GM19395 (cell line): ENCODE measurements around the gene AP1AR.

Source experiments
- ATAC-seq: cut with Tn5 transposase; IDR thresholded peaks from one replicate; pipeline ENCODE4 v1.9.1; 2021; ENCODE audit warnings: mild to moderate bottlenecking, moderate library complexity; ENCODE audit not compliant: unreplicated experiment

The AP1AR gene

DNA sequence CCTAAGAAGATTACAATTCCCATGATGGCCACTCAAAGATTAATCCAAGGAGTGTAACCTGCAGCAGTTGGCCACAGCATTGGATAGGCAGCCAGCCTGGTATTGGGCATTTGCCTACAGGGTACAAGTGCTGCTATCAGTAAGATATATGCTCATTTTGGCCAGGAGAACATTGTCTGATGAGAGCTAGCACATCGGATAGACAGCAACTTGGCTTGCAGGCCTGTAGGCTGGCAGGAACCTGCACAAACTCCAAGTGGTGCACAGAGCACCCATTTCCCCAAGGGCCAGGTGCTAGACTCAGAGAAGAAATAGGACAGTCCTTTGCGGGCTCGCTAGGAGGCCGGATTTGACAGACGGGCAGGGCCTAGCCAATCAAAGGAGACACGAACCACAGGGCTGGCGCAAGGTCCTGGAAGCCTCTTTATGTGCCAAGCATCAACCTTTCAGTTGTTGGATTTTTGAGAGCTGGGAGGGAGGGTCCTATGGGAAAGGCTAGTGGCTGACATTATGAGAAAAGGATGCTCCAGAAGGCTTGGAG lies 11.7 kb upstream of the AP1AR start:
- no peak for ATAC-seq

DNA sequence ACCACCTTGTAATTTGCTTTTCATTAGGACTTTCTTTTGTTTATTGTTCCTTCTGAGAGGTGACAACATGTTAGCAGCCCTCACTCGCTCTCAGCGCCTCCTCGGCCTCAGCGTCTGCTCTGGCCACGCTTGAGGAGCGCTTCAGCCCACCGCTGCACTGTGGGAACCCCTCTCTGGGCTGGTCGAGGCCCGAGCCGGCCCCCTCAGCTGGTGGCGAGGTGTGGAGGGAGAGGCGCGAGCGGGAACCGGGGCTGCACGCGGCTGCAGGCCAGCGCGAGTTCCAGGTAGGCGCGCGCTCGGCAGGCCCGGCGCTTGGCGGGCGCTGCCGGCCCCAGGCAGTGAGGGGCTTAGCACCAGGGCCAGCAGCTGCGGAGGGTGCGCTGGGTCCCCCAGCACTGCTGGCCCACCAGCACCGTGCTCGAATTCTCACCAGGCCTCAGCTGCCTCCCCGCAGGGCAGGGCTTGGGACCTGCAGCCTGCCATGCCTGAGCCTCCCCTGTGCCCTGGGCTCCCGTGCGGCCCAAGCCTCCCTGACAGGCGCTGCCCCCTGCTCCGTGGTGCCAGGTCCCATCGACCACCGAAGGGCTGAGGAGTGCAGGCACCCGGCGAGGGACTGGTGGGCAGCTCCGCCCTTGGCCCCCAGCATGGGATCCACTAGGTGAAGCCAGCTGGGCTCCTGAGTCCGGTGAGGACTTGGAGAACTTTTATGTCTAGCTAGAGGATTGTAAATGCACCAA lies 9.2 kb upstream of the AP1AR start:
- ATAC-seq, result no peak

DNA sequence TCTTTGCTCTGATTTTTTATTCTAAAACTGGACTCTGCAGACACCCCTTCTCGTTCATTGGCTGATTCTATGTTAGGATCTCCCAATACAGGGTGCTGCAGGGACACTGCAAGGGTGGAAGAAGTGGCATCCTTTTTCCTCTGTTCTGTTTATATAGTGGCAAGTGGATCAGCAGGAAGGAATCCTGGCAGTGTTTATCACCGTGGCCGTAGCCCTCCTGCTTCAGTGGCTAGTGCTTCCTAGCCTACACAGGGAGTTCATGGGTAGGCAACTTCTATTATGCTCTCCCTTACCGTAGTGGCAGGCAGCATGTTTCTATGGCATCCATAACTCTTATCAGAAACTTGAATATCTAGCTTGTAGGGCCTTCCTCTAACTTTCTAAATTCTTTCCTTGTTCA lies 6.4 kb upstream of the AP1AR start:
- ATAC-seq, result no peak

DNA sequence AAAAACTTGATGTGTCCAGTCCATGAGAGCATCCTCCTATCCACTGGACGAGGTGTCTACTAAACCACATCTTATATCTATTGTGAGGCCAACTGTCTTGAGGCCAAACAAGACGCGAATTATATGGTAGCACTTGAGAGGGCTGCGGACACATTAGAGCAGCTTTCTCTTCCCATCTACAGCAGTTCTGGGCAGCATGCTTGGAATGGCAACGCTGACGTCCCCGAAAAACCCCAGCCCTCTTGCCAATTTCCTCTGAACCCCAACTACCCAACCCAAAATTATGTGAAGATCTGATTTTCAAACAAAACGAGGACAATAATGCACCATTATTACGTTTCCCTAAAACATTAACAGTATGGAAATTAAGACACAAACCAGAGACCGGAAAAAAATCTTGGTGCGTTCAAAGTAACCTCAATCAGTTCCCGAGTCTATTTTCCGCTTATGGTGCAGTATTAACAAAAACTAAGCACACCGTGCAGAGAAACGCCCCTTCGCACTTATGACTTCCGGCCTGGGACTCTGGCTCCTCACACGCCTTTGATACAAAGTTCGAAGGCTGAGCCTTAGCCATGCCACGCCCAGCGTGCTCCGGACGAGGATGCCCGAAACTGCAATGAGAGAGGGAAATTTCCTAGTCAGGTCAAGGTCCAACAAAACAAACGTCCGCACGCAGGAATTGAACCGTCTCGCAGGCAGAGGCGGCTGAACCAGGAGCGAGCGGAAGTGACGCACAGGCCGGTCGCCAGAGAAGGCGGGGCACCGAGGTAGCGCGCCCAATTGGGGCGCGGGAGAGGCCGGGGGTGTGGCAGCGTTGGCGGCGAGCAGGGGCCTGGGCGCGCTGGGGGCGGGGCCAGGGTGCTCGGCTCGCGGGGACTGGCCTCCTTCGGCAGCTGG lies 458 bp upstream of the AP1AR start:
- peak; percentile 88 for ATAC-seq

DNA sequence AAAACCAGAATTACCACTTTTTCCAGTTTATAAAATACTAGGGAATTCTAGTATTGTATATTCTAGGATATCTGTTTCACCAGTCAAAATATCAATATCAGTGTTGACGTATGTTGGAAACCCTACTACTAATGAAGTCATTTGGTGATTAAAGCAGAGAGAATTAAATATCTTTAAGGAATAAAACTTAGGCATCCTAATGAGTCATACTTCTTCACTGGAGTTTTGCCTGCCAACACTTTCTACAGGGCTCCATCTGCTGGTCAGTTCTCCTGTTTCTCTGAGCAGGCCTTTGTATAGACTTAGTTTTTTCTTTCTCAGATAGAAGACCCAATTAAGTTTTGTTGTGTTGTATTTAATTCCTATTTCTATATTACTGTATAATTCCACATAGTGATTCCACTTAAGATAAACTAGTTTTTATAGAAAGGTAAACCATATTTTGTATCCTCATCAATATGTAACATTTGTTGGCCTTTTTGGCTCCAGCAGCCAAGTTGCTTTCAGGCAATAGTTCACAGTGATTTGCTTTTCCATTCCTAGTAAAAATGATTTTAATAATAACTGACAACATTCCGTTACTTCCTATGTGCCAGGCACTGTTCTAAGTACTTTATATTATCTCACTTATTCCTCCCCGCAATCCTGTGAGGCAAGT lies 3.5 kb downstream of the AP1AR start:
- no peak for ATAC-seq

DNA sequence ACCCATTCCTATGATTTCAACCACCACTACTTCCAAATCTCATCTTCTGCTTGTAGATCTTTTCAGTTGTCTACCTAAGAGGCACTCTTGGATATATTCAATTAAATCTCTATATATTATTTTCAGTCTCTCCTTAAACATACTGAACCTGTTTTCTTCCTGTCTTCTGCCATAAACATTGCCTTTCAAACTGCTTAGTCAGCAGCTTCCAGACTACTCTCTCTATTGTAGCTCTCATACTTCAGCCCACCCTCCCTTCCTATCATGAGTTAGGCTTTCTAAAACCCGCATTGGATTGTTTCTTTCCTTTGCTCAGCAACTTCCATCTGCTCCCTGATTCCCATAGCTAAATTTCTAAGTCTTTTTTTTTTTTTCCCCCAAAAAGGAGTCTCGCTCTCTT lies 4.5 kb downstream of the AP1AR start:
- no peak for ATAC-seq

DNA sequence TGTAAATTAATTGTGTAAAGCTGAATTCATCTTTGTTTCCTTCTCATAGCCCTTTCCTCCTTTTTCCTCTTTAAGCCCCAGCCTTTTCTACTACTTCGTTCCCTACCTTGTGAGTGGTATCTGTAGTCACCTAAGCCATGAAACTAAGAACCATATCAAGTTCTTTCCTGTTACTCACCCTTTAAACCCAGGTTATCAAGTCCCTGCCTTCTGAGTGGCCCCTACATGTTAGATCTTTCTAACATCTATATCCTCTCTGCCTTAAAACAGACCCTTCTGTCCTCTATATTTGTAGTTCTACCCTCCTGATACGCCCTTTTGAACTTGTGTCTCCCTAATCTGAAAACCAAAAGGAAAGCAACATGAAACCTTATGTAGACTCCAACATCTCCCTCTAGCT lies 7.2 kb downstream of the AP1AR start:
- no peak for ATAC-seq

DNA sequence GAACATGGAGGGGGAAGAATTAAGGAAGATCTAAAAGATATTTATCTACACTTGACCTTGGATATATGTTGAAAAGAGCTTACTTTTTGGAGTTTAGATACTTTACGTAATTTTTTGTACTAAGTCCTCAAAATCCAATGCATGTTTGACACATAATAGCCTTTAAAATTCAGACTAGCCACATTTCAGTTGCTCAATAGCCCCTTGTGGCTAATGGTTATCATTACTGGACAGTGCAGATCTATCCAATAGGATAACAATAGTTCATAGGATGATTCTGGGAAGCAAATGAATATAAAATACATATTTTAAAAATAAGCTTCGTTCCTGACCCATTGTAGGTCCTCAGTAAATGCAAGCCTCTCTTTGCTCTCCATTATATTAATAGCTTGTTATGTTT lies 13.8 kb downstream of the AP1AR start:
- no peak for ATAC-seq

DNA sequence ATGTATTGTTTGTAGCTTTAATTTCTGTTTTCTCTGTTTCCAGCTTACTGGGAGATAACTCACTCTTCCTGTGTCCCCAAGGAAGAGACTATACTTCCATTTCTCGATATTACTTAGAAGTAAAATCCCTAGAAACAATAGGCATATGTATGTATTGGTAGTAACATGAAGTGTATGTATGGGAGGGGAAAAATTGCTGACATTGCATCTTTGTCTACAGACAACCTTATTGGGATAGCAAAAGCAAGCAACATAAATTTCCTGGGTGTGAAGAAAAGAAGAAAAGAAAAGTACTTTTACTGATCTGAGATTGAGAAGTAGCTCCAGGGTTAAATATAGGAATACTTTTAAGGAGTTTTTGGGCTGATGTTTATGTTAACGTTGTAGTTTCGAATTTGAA lies 15.4 kb downstream of the AP1AR start:
- ATAC-seq, result no peak

DNA sequence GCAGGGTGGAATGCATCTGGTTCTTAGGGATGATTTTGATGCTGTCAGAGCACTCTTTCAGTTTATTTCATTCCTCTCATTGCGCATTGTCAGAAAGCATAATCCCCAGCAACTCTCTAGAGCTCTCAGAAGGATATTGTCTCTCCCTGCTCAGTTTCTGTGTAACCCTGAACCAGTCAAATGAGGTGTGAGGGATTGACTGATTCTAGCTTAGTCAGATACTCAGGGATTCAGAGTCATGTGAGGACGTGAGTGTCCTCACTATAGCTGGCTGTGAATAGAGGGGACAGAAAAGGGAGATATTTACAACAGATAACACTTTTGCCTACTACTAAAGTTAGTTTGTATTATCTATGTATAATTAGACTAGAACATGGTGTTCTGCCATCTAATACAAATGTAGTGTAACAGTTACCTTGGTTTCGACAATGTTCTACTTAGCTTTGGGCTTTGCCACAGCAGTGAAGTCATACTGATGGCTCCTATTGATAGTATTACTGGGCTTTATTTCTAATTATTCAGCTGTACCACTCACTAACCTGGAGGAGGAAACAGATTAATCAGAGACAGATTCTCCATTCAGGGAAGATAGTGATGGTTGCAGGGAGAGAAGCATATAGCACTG lies 19.5 kb downstream of the AP1AR start:
- ATAC-seq, result no peak

DNA sequence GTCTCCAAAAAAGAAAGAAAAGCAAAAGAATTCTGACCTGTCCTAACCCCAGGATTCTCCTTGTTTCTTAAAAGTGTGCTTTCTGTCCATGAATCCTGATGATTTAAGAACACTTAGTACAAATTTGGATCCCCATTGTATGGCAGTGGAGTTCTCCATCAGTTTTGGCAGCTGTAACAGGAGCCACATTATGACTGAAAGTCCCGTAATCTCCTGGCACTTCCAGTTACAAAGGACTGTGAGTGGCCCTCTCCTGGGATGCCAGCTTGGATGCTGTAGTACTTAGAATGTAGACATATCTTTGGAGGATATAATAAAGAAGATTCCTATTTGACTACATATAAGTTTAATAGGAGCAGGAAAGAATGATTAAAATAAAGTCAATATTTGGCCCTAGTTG lies 20.6 kb downstream of the AP1AR start:
- ATAC-seq, result no peak

DNA sequence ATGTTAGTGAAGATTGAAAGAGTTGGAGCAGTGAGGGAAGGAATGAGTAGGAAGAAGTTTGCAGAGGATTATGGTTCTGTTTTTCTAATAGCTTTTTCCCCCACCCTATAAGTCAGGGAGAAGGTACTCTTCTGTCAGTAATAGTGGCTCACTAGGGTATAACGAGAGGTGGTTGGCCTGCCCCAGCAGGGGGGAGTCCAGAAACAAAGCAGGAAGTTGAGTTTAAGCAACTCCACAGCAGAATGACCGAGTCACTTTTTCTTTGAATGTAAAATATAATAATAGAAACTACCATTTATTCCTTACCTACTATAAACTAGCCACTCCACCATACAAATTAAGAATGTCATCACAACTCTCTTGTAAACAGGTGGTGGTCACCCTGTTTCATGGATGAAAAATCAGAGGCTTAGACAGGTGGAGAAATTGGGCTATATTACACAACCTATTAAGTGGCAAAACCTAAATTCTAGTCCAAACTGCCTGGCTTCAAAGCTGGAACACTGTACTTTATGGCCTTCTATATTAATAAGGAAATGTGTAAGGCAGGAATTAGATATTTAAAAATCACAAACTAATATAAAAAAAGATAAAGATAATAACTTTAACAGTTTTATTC lies 21.9 kb downstream of the AP1AR start:
- peak; percentile 96 for ATAC-seq

DNA sequence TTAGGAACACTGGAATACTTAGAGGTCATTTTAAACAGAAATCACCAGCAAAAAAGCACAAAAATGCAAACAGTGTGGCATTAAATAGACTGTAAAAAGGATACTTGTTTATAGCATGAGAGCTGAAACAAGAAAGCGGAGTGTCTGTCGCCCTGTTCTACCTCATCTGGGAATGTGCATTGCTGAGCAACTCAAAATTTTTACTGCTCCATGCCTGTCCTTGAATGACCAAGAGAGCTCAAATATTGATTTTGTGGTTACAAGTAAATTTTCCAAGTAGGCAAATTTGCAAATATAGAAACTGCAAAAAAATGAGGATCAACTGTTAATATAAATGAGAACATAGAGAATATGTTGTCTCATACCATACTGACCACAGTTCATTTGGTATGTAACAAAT lies 25.5 kb downstream of the AP1AR start:
- ATAC-seq, result no peak

DNA sequence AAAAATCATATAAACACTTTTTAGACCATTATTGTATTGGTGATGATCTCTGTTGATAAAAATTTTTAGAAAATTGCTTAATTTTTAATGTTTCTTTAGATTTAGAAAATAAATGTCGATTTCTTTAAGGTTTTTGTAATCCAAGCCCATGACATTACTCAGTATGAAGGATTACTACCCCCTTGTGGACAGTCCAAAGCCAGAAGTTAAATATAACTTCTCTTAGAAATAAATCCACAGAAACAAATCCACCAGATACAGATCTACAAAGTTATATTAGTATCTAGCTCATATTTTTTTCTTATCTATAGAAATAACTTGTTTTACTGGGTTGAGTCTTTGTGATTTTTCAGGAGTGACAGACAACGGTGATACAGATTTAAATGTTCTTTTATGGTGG lies 35.2 kb downstream of the AP1AR start:
- ATAC-seq, result no peak

DNA sequence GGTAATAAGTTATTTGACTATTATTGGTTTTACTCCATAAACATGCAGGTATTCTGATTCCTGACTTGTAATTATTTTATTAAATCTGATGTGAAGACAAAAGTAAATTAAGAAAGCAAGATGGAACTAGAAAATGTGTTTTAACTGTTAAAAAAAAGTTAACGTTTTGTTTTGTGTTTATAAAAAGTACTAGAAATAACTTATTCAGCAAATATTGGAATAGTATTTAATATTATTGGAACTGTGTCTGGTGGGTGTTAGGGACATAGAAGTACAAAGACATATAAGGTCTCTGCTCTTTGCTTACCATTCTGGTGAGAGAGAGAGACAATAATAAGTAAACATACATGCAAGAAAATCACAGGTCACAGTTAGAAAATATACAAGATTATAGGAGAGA lies 38.5 kb downstream of the AP1AR start:
- ATAC-seq, result no peak

DNA sequence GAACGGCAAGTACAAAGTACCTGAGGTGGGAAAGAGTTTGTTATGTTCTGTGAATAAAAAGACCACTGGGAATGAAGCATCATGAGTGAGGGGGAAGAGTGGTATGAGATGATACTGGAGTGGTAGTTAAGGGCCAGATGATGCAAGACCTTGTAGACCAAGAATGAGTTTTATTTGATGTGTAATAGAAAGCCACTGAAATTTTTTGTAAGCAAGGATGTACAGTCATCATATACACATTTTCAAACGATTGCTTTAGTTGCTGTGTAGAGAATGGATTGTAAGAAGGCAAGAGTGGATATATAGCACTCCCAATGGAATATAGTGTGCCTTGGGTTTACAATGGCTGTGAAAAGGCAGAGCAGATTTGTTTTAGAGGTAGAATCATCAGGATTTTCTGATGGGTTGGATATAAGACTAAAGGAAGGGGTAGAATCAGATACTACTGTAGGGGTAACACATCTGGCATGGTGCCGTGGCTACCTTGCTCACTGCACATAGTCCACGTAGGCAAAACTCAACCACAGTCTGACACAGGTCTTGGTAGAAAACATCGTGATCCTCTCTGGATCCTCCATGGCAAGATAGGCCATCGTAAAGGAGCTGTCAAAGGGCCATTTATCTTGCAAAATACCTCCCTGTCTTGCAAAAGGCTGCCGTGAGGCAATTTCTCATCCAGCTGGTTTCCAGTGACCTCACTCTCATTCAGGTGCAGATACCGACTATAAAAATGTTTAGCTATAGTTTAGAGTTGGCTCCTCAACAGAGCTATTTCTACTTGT lies 39.2 kb downstream of the AP1AR start:
- ATAC-seq, result no peak

DNA sequence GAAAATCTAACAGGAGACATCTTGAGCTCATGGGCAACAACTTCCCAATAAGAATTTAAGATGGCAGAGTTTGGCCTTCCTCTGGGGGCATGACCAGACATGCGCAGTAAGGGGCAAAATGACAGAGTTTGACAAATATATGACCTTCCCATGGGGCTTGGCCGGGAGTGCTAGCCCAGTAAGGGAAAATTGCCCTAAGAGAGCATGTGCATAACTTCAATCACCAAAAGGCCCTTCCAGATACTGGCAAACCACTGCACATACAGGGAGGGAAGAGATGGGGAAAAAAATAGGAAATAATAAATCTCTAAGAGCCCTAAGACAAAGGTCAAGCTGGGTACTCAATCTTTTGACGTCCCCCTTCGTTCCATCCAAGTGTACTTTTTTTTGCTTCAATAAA lies 40.7 kb downstream of the AP1AR start:
- no peak for ATAC-seq

DNA sequence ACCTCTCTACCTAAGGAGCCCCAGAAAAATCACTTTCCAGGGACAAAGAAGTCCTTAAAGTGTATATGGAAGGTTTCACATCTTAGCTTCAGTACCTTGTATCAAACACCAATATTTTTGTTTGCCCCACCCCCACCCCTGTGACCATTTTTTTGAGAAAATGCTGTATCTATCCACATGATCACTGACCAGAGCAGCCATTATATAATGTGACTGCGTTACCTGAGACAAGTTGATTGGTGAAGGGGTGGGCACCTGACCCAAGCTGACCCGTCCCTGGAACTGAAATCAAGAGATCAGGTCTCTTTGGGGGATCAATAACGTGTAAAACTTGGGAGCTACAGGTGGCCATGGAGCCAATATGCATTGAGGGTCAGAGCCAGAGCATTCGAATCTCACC lies 43.4 kb downstream of the AP1AR start:
- no peak for ATAC-seq

DNA sequence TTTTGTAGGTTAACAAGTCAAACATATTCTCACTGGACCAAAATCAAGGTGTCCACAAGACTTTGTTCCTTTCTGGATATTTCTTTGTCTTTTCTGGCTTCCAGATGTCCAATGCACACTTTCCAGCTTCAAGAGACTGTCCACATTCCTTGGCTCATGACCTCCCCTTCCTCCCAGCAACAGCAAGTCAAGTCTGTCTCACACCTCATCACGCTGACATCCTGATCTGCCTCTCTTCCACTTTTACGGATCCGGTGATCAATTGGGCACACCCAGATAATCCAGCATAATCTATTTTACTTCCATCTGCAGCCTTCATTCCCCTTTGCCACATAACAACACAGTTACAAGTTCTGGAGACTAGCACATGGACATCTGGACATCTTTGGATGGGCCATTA lies 44.5 kb downstream of the AP1AR start:
- ATAC-seq, result no peak

DNA sequence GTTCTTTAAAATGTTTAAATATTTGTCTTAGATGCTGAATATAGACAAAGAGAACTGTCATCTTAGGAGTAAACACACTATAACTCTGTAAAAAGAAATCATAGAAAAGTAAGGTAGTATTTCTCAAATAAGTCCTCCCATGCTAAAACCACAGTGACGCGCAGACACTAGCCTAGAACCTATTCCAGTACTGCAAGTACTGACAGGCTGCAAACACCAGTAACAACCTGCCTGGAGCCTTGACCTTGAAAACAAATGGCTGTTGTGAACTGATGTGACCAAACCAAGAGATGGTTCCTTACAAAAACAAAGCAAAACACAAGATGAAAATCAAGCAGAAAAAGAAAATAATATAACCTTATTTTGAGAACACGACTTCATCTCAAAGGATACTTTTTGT lies 45.6 kb downstream of the AP1AR start:
- no peak for ATAC-seq
